ENCODE data around the gene RPRD2.

DNA sequence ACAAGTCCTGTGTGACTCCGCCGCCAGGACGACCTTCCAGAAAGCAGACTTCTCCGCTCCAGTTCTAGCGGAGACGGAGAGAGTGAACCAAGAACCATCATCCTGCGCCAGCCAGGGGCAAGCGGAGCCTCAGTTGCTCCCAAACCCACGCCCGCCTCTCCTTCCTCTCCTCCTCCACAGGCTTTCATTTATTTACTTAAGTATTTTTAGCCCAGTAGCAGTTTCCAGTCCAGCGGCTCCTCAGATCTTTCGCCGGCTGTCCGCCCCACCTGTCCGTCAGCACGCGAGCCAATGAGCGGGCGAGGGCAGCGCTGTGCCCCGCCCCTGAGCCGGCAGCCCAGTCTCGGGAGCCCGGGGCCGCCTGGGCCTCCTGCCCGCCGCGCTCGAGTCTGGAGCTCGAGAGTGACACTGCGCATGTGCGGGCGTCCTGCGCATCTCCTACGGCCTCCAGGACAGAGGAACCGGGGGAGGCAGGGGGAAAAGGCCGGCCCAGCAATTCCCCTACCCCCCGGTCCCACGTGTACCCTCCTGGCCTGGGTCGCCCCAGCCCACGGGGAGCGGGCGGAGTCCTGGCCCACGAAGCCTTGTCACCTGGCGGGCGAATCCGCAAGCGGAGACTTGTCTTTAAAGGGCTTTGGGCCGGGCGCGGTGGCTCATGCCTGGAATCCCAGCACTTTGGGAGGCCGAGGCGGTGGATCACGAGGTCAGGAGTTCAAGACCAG, 151.5 kb downstream of the RPRD2 start, which contains the start of gene FALEC:
- peak in 2 of 3 donors; percentile 48 to 64 for TF ChIP-seq POLR2A (IDR thresholded peaks at IDR 0.05)
- TF ChIP-seq, protein P1, sequence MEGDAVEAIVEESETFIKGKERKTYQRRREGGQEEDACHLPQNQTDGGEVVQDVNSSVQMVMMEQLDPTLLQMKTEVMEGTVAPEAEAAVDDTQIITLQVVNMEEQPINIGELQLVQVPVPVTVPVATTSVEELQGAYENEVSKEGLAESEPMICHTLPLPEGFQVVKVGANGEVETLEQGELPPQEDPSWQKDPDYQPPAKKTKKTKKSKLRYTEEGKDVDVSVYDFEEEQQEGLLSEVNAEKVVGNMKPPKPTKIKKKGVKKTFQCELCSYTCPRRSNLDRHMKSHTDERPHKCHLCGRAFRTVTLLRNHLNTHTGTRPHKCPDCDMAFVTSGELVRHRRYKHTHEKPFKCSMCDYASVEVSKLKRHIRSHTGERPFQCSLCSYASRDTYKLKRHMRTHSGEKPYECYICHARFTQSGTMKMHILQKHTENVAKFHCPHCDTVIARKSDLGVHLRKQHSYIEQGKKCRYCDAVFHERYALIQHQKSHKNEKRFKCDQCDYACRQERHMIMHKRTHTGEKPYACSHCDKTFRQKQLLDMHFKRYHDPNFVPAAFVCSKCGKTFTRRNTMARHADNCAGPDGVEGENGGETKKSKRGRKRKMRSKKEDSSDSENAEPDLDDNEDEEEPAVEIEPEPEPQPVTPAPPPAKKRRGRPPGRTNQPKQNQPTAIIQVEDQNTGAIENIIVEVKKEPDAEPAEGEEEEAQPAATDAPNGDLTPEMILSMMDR (IDR thresholded peaks at IDR 0.05) = peak in 3 of 7 experiments; percentile 20 to 43 (median 28)

Data from body of pancreas (tissue), 4 donors.